ENCODE data around the gene SYNGAP1.

SYNGAP1 gene

GRCh38 chr6:33424855-33425667, 5.2 kb downstream of the SYNGAP1 start:
- DNase-seq = no peak

GRCh38 chr6:33425668-33426577, 6.1 kb downstream of the SYNGAP1 start:
- peak; percentile 78 for DNase-seq

- no peak for DNase-seq
Measured at GRCh38 chr6:33426590-33427511, 7.0 kb downstream of the SYNGAP1 start.

- peak; percentile 60 for DNase-seq
Measured at GRCh38 chr6:33427585-33428223, 7.8 kb downstream of the SYNGAP1 start.

- DNase-seq = no peak
Measured at GRCh38 chr6:33428224-33428965, 8.5 kb downstream of the SYNGAP1 start.

GRCh38 chr6:33428966-33429749, 9.3 kb downstream of the SYNGAP1 start:
- DNase-seq = no peak

GRCh38 chr6:33429750-33430052, 9.8 kb downstream of the SYNGAP1 start:
- DNase-seq = no peak

- no peak for DNase-seq
Measured at GRCh38 chr6:33430334-33430733, 10.5 kb downstream of the SYNGAP1 start.

GRCh38 chr6:33430991-33431879, 11.4 kb downstream of the SYNGAP1 start:
- peak; percentile 69 for DNase-seq

GRCh38 chr6:33431880-33432541, 12.1 kb downstream of the SYNGAP1 start:
- DNase-seq = no peak

GRCh38 chr6:33432546-33432945, 12.7 kb downstream of the SYNGAP1 start:
- DNase-seq = no peak

GRCh38 chr6:33433001-33433543, 13.2 kb downstream of the SYNGAP1 start:
- no peak for DNase-seq

- DNase-seq = no peak
Measured at GRCh38 chr6:33433544-33434191, 13.8 kb downstream of the SYNGAP1 start.

GRCh38 chr6:33434961-33435360, 15.1 kb downstream of the SYNGAP1 start:
- no peak for DNase-seq

GRCh38 chr6:33437666-33438065, 17.8 kb downstream of the SYNGAP1 start:
- DNase-seq = no peak

GRCh38 chr6:33438978-33439594, 19.2 kb downstream of the SYNGAP1 start:
- no peak for DNase-seq

GRCh38 chr6:33439956-33440648, 20.2 kb downstream of the SYNGAP1 start:
- no peak for DNase-seq
